ENCODE results near the gene STAT4. TPM values are rescaled to one million over a fixed set of nuclear protein-coding genes. Genes with fewer than 3 reads are reported as not detected.

STAT4 gene
- total RNA-seq, 4 donors from 2014 or later, result 3.1 to 9.1 TPM; not detected in 2

- H3K27ac ChIP-seq, result no peak overlapping the region
- WGBS, 2 donors (ENCODE audit: low coverage in 1 of 2), result 92 to 94% methylated on average over 5 to 6 of the region's 6 CpGs
- TF ChIP-seq POLR2AphosphoS5 (IDR thresholded peaks at IDR 0.05) (no peak), POLR2A (IDR thresholded peaks at IDR 0.05) (no peak), CTCF (IDR thresholded peaks at IDR 0.05) (no peak), EP300 (IDR thresholded peaks at IDR 0.05; ENCODE audit: low read depth) (no peak)
- H3K9me3 ChIP-seq, result no peaks in the 10 kb centered on the region
- H3K36me3 ChIP-seq, result peaks cover 0 to 89% (median 40%) of the 10 kb centered on the region in 4 donors
- DNase-seq, result no peak
- H3K27me3 ChIP-seq, result no peaks in the 10 kb centered on the region
- H3K4me1 ChIP-seq, result peaks cover 0 to 8% (median 0%) of the 10 kb centered on the region in 4 donors
- intact Hi-C loops (cut with DNase I; ENCODE audit: low total_unique reads) (no loop called here), in situ Hi-C loops (cut with MboI; ENCODE audit: low pct_ligation_motif_present in 1 of 4, low pct_unique_long_range_greater_than_20kb in 1 of 4, low sequenced_read_pairs in 3 of 4) (no loop called here)
- no peak overlapping the region for H3K4me3 ChIP-seq
Measured at GRCh38 chr2:190981333-190981732, 169.5 kb downstream of the STAT4 start.

GRCh38 chr2:190980630-190981209 is 170.1 kb downstream of the STAT4 start:
- H3K36me3 ChIP-seq, result peaks cover 0 to 90% (median 40%) of the 10 kb centered on the region in 4 donors
- no peak overlapping the region for H3K4me3 ChIP-seq
- in situ Hi-C loops (cut with MboI; ENCODE audit: low pct_ligation_motif_present in 1 of 4, low pct_unique_long_range_greater_than_20kb in 1 of 4, low sequenced_read_pairs in 3 of 4), result no loop called here
- TF ChIP-seq EP300 (IDR thresholded peaks at IDR 0.05; ENCODE audit: low read depth), result no peak
- TF ChIP-seq POLR2A (IDR thresholded peaks at IDR 0.05), result no peak
- no peak for TF ChIP-seq POLR2AphosphoS5 (IDR thresholded peaks at IDR 0.05)
- TF ChIP-seq CTCF (IDR thresholded peaks at IDR 0.05), result no peak
- peaks cover 0 to 8% (median 0%) of the 10 kb centered on the region in 4 donors for H3K4me1 ChIP-seq
- H3K27ac ChIP-seq, result peak overlapping the region in 2 of 4 donors; percentile 27 to 51
- no peaks in the 10 kb centered on the region for H3K27me3 ChIP-seq
- H3K9me3 ChIP-seq, result no peaks in the 10 kb centered on the region
- 57% methylated on average over 9 to 10 of the region's 10 CpGs for WGBS, 2 donors (ENCODE audit: low coverage in 1 of 2)
- no peak for DNase-seq
- intact Hi-C loops (cut with DNase I; ENCODE audit: low total_unique reads), result no loop called here

GRCh38 chr2:190979906-190980629 is 170.7 kb downstream of the STAT4 start:
- peak; percentile 49 for DNase-seq
- Histone ChIP-seq H3K4me3 (no peak overlapping the region), H3K9me3 (no peaks in the 10 kb centered on the region), H3K27me3 (no peaks in the 10 kb centered on the region), H3K27ac (peak overlapping the region in 3 of 4 donors; percentile 20 to 51 (median 27)), H3K4me1 (peaks cover 0 to 8% (median 0%) of the 10 kb centered on the region in 4 donors), H3K36me3 (peaks cover 0 to 93% (median 41%) of the 10 kb centered on the region in 4 donors)
- intact Hi-C loops (cut with DNase I; ENCODE audit: low total_unique reads) (no loop called here), in situ Hi-C loops (cut with MboI; ENCODE audit: low pct_ligation_motif_present in 1 of 4, low pct_unique_long_range_greater_than_20kb in 1 of 4, low sequenced_read_pairs in 3 of 4) (no loop called here)
- WGBS, 2 donors (ENCODE audit: low coverage in 1 of 2), result 20 to 37% methylated on average over 2 to 14 of the region's 14 CpGs
- TF ChIP-seq EP300 (IDR thresholded peaks at IDR 0.05; ENCODE audit: low read depth), result no peak
- TF ChIP-seq POLR2AphosphoS5 (IDR thresholded peaks at IDR 0.05), result no peak
- no peak for TF ChIP-seq POLR2A (IDR thresholded peaks at IDR 0.05)
- no peak for TF ChIP-seq CTCF (IDR thresholded peaks at IDR 0.05)

Small RNA genes within 50 kb of the gene (small RNA-seq; reads per million reads assigned to genes)
- gene RNU6-959P, result 0 reads per million in 4 donors

Other genes starting within 250 kb of the STAT4 start
- 10 to 100 TPM; 23.2 to 67.8 (median 52.2) TPM for gene STAT1, start 136.8 kb downstream of the STAT4 start, total RNA-seq
- gene MYO1B, start 94.4 kb upstream of the STAT4 start, total RNA-seq, result 10 to 100 TPM; 17.9 to 37.0 (median 35.0) TPM

Data from transverse colon (tissue), 4 donors.